Left cardiac atrium (tissue), 4 donors: ENCODE data around the gene IQGAP2. TPM values are rescaled to one million over a fixed set of nuclear protein-coding genes. Genes with fewer than 3 reads are reported as not detected.
A peak's percentile ranks its signal among the peaks of the same experiment; 100 is the strongest.

Experiments used
- ATAC-seq, 2 donors: fragments of 200-7000 bp; cut with Tn5 transposase; one replicate each; pipeline ENCODE4 v1.9.1; 2020; ENCODE audit warnings: mild to moderate bottlenecking in 2 of 2, moderate library complexity in 2 of 2
- DNase-seq: peaks from one replicate; pipeline ENCODE4 v3.0.0-alpha.2; 2020
- intact Hi-C, 2 donors: fragments of 100-400 bp; cut with DNase I; formaldehyde crosslinking; loops; one replicate each; pipeline versions ENCODE4 v1.14.1 to v1.15.1; 2022 to 2023
- total RNA-seq, 2 donors: library from RNA; stranded (reverse); fragmentation: NEBNext Ultra II Directional; extraction: Animal tissue kit (Norgen Biotek cat#: 25700); gene quantifications; one replicate each; pipeline ENCODE4 v1.2.1, GENCODE V29; 2021
- donor health status: DM: no; HTN: yes; CAD: no.
- donor health status: DM: no; HTN: yes; CAD: no; lungs with severe emphysema.
- donor health status: DM: yes; HTN: yes; CAD: no.
- donor health status: Dilated cardiomyopathy.

The IQGAP2 gene
- total RNA-seq, 2 donors from 2014 or later, result 6.9 to 11.6 TPM

DNA sequence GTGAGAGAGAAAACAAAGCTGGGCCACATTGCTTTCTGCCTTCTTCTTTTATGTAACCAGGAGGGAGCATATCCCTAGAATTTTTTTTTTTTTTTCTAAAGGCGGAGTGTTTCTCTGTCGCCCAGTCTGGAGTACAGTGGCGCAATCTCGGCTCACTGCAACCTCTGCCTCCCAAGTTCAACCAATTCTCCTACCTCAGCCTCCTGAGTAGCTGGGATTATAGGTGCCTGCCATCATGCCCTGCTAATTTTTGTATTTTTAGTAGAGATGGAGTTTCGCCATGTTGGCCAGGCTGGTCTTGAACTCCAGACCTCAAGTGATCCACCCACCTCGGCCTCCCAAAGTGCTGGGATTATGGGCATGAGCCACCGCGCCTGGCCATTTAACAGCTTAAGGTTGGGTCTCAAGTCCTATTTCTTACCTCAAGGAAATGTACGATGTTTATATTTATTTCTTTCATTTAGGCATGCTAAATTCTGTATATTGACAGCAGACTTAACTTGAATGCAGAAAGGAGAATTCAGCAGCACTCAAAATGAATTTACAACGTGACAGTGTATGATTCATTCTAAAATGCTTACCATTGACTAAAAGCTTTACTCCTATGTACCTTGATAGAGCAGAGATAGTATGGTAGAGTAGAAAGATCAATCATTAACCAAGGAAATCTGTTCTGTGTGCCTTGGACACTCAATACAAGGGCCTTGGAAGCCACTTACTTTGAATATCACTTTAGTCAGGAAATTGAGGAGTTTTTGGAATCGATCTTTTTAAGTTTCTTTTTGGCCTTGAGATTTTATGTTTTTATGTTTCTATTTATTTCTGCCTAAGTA is 119.2 kb downstream of the IQGAP2 start:
- intact Hi-C loops, result no loop called here
- DNase-seq (no peak), ATAC-seq (no peak)

DNA sequence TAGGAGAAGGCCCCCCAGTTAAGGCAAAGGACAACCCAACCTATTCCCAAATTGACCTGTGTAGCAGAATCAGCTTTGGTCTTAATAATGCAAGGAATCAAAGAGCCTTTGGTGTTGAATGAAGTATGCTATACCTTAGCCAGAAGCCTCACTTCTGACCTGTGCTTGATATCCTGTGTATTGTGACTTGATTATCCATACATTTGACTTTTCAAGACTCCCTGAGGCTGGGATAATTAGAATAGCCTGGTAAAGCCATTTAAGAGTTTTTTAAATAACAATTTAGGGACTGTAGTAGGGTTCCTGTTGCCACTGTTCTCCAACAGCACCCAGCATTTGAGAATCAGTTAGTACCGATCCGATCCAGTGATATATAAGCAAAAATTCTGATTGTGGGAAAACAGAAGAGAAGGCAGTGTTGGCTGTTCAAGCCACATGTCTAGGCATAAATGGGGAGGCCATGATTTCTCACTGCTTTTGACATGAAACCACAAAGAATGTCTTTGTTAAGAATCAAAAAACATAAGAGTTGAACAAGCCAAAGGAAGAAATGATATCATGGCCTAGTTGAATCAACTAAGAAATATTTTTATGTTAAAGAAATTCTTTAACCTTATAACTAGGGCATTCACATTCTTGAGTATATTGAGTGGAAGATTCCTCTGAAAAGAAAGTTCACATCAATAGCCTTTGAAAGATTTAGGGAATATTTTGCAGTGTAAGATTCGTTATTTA is 121.2 kb downstream of the IQGAP2 start:
- DNase-seq (no peak), ATAC-seq (no peak)
- intact Hi-C loops, result no loop called here

DNA sequence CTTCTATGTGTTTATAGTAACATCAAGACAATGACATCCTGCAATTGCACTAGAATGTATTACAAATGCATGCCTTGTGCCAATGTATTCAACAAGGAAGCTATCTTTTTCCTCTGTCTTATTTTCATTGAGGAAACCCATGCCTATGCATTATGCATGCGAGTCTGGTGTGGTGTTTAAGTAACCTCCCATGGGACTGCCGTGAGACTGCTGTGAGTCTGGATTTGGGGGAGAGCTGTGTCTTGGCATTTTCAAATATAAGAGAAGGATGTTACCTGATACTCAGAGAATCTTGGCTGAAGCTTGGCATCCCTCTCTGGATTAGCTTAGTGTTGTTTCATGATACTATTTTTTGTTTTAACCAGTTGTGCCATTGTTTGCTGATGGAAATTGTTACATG is 121.8 kb downstream of the IQGAP2 start:
- ATAC-seq (no peak), DNase-seq (no peak)
- intact Hi-C loops, result no loop called here

DNA sequence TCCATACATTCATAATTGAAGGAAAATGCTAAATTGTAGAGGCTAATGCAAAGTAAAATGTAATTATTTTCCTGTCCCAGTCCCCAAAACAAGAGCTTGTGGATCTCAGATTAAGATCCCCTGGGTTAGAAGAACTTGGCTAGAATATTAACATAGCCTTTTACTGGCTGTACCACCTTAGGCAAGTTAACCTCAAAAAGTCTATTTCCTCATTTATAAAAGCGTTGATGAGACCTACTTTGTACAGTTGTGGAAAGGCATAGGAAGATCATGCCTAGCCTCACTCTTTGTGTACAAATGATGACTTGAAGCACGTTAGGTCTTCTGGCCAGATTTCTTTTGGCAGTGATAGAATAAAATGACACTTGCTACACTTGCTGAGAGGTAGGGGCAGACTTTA is 122.9 kb downstream of the IQGAP2 start:
- intact Hi-C loops, result no loop called here
- DNase-seq, result no peak
- ATAC-seq, result no peak

DNA sequence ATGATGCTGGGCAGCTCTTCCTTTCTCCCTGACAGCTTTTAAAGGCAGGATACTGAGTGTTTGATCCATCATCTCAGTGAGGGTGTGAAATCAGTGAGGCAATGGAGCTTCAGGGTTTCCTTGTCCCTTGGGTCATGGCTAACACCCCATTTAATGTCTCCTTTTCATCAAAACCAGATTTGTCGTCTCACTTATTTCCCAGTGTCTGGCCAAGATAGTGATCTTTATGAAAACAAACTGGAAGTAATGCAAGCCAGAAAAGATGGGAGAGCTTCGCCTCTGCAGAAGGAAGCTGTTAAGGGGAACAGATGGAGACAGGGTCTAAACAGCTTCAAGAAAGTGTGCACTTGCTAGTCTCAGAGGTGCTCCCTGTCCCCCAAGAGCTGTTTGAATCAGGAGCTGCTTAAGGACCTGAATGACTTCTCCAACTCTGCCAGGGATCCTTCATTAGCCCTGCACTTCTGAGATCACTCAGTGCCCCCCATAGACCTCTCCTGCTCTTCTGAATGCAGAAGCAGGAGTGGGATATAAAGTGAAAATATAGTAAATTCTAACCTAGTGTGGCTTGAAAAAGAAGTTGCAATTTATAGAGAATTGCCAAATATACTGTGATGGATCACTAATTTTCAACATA is 124.0 kb downstream of the IQGAP2 start:
- intact Hi-C loops, result no loop called here
- DNase-seq, result no peak
- no peak for ATAC-seq

DNA sequence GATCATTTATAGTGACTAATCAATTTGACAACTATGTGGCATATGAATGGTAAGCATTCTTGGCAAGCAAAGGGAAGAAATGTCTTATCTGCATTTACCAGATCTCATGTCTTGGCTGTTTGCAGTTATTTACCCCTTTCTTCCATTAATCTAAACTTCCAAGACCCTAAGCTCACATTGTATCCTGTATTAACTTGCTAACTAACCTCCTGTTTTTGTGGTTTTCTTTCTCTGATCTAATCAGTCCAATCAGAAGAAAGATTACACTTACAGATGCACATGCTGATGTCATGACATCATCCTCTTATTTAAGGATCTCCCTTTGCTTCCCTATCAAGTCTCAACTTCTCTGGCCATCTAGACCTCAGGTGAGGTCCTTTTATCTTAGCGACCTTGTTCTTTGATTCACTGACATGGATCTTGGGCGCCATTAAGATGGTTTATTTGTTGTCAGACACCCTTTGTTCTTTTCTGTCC is 124.6 kb downstream of the IQGAP2 start:
- DNase-seq, result no peak
- intact Hi-C loops, result no loop called here
- ATAC-seq, result no peak

DNA sequence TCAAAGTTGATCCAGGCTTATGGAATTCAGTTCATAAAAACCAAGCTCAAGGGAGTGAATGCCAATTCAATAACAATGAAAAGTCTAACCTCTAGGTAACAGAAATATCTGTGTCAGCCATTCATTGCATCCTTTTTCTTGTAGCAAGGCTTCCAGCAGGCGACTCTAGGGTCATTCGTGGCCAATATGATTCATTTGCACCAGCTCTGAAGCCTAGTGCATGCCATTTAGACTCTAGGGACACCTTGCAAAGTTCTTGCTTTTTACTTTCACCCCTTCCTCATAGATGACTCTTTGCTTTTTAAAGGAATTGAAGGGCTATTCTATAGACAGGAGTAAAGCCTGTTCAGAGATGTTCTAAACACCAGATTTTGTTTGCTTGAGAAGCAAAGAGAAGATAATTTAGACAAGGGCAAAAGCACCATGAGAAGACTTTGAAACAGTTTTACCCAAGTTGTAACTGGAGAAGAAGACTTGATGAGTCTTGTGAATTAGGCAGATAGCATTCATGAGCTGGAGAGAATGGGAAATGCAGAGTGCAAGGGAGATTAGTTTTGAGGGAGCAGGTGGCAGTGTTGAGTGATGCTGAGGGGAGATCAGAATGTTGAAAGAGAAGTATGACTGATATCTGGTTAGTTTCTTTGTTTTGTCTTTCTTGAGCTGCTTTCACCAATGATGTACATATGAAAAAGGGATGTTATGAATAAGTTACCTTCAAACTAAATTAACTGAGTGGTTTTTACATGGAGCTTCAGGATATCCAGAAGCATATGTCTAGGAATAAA is 125.7 kb downstream of the IQGAP2 start:
- no peak for DNase-seq
- intact Hi-C loops, result no loop called here
- no peak for ATAC-seq

DNA sequence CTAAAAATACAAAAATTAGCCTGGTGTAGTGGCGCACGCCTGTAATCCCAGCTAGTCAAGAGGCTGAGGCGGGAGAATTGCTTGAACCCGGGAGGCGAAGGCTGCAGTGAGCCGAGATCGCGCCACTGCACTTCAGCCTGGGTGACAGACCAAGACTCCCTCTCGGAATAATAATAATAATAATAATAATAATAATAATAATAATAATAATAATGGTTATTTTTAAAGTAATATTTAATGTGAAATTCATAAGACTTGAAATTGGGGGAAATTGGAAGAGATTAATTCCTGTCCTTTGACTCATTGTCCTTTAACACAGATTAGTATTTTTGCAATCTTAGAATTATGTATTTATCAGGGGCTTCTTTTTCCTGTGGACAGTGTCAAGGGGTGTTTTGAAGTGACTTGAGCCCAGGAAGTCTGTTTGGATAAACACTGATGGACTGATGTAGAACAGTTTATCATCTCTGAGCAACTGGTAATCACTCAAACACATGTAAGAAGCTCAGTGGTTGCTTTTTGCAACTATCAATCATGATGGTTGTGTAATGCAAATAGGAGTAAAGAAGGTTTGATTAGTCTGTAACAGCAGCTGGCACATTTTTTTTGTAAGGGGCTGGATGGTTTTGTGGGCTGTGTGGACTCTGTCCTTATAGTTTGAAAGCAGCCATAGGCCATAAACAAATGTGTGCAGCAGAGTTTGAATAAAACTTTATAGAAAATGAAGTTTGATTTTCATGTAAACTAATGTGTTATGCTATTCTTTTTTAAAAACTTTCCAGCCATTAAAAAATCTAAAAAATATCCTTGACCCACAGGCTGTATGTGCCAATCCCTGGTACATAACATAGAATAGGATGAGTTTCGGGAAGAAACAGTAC is 126.6 kb downstream of the IQGAP2 start:
- DNase-seq, result no peak
- intact Hi-C loops, result no loop called here
- no peak for ATAC-seq

DNA sequence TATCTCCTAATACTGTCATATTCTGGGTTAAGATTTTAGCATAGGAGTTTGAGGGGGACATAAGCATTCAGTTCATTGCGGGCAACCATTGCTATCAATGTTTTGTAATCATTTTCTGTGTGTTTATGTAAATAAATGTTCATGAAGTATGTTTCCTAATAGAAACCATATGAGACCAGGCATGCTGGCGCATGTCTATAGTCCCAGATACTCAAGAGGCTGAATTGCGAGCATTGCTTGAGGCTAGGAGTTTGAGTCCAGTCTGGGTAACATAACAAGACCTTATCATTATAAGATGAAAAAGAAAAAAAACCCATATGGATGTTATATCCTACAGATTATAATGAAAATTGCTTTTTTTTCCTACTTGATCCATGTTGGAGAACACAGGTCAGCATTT is 129.0 kb downstream of the IQGAP2 start:
- DNase-seq, result no peak
- no peak for ATAC-seq
- intact Hi-C loops, result no loop called here

DNA sequence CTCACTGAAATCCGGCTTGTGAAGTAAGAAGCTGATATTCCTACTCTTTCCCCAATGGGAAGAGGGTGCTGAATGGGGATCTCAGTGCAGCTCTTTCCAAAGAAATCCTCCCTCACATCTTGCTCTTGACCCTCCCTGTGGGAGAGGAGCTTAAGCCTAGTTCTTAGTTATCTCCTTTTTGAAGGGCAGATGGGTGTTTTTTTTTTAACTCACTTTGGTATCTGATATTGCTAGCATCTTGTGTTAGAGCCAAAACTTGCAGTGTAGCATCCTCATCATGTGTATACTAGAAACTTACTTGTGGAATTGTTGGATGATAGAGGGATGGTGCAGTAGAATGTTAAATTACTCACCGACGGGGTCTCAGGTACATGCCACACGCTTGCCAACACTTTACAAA is 129.9 kb downstream of the IQGAP2 start:
- no peak for ATAC-seq
- intact Hi-C loops, result no loop called here

DNA sequence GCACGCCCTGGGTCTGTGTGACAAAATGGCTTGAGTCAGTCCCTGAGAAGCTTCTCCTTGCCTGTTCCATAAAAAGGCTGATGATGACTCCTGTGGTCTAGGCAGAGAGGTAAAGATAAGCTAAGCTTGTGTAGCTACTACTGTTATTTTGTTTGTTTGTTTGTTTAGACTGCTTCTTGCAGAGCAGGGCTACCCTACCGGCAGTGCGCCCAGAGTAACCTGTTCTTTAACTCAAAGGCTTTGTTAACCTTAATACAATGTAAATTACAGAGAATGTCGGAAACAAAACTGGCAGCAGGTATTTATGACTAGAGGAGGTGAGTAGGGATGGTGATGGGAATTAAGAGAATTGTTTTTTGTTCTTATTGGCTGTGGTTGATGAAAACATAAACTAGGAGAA is 132.5 kb downstream of the IQGAP2 start:
- intact Hi-C loops, result no loop called here
- DNase-seq, result no peak
- no peak for ATAC-seq

More for the DNA sequence above, 129.9 kb downstream of the IQGAP2 start:
- no peak for DNase-seq

DNA sequence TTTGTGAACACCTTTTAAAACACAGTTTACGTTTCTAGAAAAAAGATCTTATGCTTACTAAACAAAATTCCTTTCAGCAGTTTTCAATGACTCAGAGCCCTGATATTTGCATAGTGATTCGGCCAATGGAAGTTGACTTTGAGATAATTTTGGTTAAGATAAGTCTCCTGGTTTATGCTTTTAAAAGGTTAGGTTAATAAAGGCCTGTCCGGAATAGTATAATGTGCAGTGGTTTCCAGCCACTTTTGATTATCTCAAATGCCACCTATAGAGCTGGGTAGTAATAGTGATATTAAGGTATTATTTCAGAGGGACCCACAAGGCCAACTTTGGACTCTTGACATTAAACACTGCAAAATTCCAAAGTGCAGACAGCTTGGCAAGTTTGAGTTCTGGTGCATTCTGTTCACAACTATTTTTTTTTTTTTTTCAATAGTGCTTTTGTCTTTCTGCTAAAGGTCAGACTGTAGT is 134.0 kb downstream of the IQGAP2 start:
- ATAC-seq (no peak), DNase-seq (no peak)
- intact Hi-C loops, result no loop called here

DNA sequence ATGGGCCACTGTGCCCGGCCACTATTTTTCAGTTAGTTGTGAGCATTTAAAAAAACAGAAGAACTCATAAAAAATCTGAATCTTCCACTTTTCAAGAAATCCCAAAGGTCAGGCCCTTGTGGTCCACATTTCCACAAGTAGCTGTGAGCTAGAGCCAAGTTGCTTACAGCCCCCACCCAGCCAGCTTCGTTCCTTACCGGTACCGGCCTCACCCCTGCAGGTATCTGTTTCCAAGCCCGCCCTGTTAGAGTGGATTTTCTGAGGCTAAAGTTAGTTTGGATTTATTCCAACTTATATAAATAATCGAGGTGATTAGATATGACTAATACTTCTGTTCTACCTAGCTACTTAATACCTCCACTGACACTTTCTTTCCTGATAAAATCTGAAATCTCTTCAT is 139.2 kb downstream of the IQGAP2 start:
- intact Hi-C loops, result no loop called here
- no peak for ATAC-seq
- no peak for DNase-seq

DNA sequence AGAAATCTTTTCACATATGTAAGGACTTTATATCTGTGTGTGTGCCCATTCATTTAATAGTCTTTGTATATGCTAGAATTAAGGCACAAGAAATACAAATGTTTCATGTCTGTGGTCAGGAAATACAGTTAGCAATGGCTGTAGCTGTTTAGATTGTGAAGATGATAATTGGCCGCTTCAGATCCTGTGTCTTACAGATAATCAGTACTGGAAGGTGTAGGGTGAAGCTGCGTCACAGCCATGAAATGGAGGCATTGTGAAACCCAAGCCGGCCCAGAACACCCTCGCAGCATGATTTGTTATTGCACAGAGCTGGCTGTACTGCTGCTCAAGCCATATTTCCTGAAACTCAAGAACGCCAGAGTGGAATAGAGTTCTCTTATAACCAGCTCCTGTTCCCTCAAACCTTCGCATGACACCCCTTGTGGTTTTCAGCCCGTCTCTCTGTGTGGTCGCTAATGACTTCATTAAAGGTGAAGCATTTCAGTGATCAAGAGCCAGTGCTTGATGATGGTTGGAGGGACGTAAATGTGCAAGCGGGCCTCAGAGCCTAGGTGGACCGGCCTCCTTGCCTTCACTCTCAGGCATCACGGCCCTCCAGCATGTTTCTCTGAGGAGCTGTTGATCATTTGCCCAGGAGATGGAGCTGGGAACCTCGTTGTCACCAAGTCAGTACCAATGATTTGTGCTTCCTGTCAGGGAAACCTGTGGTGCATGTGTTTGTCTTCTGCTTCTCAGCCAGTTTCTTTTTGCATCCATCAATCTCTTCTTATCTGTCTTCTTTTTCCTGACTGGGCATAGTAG is 140.0 kb downstream of the IQGAP2 start:
- intact Hi-C loops, result no loop called here

DNA sequence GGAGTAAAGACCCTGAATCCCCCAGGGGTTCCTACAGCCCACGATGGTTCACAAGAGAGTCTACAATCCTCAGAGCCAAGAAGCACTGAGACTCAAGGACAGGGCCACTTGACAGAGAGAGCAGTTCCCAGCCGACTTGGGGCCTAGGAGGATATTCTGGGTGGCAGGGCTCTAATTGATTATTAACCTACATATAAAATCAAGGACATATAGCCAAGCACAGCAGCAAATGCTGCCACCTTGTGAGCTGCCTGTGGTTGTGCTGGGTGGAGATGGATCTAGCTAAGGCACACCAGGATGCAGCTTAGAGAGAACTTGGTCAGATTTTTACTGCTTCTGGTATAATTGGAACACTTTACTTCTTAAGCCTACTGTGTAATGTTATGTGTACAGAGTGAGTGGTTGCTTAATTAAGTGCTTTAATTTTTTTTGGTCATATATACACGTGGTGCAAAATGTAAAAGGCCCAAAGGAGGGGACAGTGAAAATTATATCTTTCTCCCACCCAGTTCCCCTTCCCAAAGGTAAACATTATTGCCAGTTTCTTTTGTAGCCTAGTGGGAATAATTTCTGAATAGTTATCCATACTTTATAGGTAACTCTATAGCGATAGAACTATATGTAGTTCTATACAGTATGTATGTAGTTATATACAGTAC is 141.3 kb downstream of the IQGAP2 start:
- DNase-seq (no peak), ATAC-seq (peak; percentile 15 to 43)
- intact Hi-C loops, result no loop called here

More for the DNA sequence above, 140.0 kb downstream of the IQGAP2 start:
- ATAC-seq (peak; percentile 38 to 49), DNase-seq (no peak)

DNA sequence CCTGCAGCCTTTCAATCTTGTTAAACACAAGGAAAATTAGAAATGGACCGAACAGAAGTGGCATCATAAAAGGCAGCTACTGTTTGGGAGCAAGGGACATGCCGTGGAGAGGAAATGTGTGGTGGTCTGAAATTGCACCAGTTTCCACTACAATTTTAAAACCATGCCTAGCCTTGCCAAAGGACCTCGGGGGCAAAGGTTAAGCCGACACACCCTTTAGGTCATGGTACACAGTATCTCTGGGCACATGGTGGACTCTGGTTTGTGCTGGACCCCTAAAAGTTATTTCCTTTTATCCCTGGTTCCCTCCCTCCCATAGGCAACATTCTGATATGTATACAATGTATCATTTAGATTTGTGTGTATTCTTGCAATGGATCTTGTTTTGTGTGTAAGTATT is 142.1 kb downstream of the IQGAP2 start:
- DNase-seq, result no peak
- intact Hi-C loops, result no loop called here
- ATAC-seq, result no peak

DNA sequence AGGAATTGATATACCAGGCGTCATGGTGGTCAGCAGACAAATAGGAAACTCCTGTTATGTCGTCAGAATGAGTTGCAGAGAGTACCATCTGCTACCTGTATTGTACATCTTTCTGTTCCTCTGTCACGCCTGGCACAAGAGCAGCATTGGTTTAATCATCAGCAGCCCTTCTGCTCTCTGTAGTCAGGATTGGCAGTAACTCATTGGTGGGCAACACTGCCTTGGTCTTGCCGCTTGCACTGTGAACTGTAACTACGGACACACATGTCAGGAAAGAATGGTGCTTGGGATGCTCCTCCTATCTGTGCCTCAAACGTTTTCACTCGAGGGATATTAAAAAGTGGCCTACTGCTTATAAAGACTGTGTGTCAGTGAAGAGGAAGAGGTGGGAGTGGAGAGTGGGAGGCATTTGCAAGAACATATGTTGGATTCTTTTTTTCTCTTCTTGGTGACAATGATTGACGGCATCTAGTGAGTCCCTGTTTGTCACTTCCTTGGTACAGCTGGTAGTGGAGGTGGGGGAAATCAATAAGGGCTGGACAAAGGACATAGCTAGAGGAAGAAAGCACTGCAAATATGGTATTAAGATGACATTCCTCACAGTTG is 143.5 kb downstream of the IQGAP2 start:
- intact Hi-C loops, result no loop called here
- DNase-seq (no peak), ATAC-seq (no peak)
